Kidney (tissue), 14 donors: ENCODE data around the gene SNX13. TPM values are rescaled to one million over a fixed set of nuclear protein-coding genes. Genes with fewer than 3 reads are reported as not detected.

Experiments
- DNase-seq, 5 donors: peaks; one replicate each; pipeline ENCODE4 v3.0.0-alpha.2; 2013 to 2020
- FAIRE-seq: peaks from 2 replicates; lab custom pipeline; 2012; peaks lifted over from hg19 to GRCh38; lab: Jason Lieb, UNC
- H3K27ac ChIP-seq, 2 donors: one replicate each; pipeline ENCODE4 v1.7.0; 2013; ENCODE audit warnings: low read depth in 2 of 2, low read length in 2 of 2, inconsistent platforms in 1 of 2
- H3K27me3 ChIP-seq: one replicate; pipeline ENCODE4 v1.7.1; 2013; ENCODE audit warnings: low read length, inconsistent platforms; ENCODE audit not compliant: control insufficient read depth, insufficient read depth
- H3K36me3 ChIP-seq, 3 donors: one replicate each; pipeline versions ENCODE4 v1.7.0 to v1.7.1; 2013; ENCODE audit warnings: low read length in 3 of 3, control low read depth in 1 of 3, inconsistent platforms in 1 of 3; ENCODE audit not compliant: insufficient read depth in 3 of 3, control insufficient read depth in 2 of 3
- H3K4me1 ChIP-seq, 3 donors: one replicate each; pipeline versions ENCODE4 v1.7.0 to v1.7.1; 2013; ENCODE audit warnings: low read length in 3 of 3, inconsistent platforms in 1 of 3, low read depth in 1 of 3; ENCODE audit not compliant: control insufficient read depth in 2 of 3, insufficient read depth in 2 of 3
- H3K4me3 ChIP-seq, 3 donors: one replicate each; pipeline versions ENCODE4 v1.7.0 to v1.8.1; 2013; ENCODE audit warnings: low read length in 3 of 3, control low read depth in 1 of 3, inconsistent platforms in 1 of 3
- H3K9ac ChIP-seq, 3 donors: one replicate each; pipeline versions ENCODE4 v1.7.0 to v1.7.1; 2013; ENCODE audit warnings: low read length in 3 of 3, control low read depth in 1 of 3, inconsistent platforms in 1 of 3
- H3K9me3 ChIP-seq, 3 donors: one replicate each; pipeline versions ENCODE4 v1.7.0 to v1.7.1; 2013; ENCODE audit warnings: low read length in 3 of 3, control low read depth in 1 of 3, inconsistent platforms in 1 of 3; ENCODE audit not compliant: control insufficient read depth in 2 of 3, insufficient read depth in 1 of 3
- intact Hi-C: fragments of 100-400 bp; cut with DNase I; formaldehyde crosslinking; loops from one replicate; pipeline ENCODE4 v1.11.1; 2022
- polyA plus RNA-seq: library from polyadenylated mRNA; stranded (reverse); fragments of 350-450 nt; fragmentation: Illumina TruSeq; extraction: RNeasy Lipid Tissue Mini Kit (QIAGEN cat#74804); gene quantifications from one replicate; pipeline ENCODE4 v1.2.3, GENCODE V29; 2014; ENCODE audit warnings: low read depth, low replicate concordance; ENCODE audit not compliant: insufficient read depth
- total RNA-seq: library from RNA; stranded (reverse); fragmentation: NEBNext Ultra II Directional; extraction: Animal tissue kit (Norgen Biotek cat#: 25700); gene quantifications from one replicate; pipeline ENCODE4 v1.2.1, GENCODE V29; 2021
- TF ChIP-seq, protein P1 (sequence below): IDR thresholded peaks from 3 replicates; pipeline ENCODE4 v1.5.1; 2012; ENCODE audit warnings: mild to moderate bottlenecking, moderate library complexity, borderline replicate concordance; ENCODE audit not compliant: insufficient read depth; ENCODE audit errors: extremely low read depth
- donor health status: control.
- donor health status: control.
- donor health status: control.
- donor health status: control.
- donor health status: control.
- donor health status: DM: yes; HTN: yes; CAD: no.
- donor health status: Normal renal cell carcinoma (clear cell type).

SNX13 gene
- total and polyA plus RNA-seq, 2 donors from 2014 or later, result 9.9 to 57.0 TPM

DNA sequence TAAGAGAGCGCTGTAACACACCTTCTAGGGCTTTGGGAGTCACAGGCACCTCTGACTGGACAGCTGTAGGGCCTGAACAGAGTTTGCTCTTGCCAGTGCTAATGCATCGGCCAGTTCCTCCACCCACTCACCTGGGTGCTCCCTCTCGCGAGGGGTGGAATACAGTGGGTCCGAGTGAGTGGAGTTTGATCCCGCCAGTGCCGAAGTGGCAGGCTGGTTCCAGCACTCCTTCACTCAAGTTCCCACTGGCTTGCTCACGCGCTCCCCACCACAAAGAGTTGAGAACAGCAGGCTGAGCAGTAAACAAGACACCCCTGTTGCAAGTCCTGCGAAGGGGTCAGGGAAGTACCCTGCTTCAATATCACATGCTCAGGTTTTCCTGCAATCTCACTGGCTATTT is 91.8 kb downstream of the SNX13 start:
- Histone ChIP-seq H3K36me3 (no peaks in the 10 kb centered on the region), H3K4me1 (no peaks in the 10 kb centered on the region), H3K4me3 (no peak overlapping the region), H3K9me3 (no peaks in the 10 kb centered on the region), H3K27me3 (no peaks in the 10 kb centered on the region), H3K9ac (no peak overlapping the region), H3K27ac (no peak overlapping the region)
- DNase-seq, result no peak
- intact Hi-C loops, result no loop called here
- no peak for FAIRE-seq
- TF ChIP-seq, protein P1, sequence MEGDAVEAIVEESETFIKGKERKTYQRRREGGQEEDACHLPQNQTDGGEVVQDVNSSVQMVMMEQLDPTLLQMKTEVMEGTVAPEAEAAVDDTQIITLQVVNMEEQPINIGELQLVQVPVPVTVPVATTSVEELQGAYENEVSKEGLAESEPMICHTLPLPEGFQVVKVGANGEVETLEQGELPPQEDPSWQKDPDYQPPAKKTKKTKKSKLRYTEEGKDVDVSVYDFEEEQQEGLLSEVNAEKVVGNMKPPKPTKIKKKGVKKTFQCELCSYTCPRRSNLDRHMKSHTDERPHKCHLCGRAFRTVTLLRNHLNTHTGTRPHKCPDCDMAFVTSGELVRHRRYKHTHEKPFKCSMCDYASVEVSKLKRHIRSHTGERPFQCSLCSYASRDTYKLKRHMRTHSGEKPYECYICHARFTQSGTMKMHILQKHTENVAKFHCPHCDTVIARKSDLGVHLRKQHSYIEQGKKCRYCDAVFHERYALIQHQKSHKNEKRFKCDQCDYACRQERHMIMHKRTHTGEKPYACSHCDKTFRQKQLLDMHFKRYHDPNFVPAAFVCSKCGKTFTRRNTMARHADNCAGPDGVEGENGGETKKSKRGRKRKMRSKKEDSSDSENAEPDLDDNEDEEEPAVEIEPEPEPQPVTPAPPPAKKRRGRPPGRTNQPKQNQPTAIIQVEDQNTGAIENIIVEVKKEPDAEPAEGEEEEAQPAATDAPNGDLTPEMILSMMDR, result no peak

DNA sequence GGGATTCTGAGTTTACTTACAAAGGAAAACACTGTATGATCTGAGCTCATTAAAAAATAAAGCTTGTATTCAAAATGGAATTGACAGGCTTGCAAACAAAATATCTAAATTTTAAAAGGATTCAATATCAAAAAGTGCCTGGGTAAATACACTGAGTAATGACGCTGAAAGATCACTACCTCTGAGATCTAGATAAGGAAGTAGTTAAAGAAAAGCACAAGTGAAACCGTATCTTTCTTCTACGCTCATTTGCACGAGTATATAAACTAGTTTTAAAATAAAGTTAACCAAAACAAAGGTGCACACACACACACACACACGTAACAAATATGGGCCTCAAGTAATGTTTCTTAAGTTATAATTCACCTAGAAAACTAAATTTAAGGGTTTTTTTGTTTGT is 93.4 kb downstream of the SNX13 start:
- no peak overlapping the region for H3K4me3 ChIP-seq
- no peak for DNase-seq
- H3K9ac ChIP-seq, result no peak overlapping the region
- intact Hi-C loops, result no loop called here
- H3K9me3 ChIP-seq, result peaks cover 0 to 1% (median 0%) of the 10 kb centered on the region in 3 donors
- no peaks in the 10 kb centered on the region for H3K27me3 ChIP-seq
- TF ChIP-seq, protein P1, result no peak
- no peak for FAIRE-seq
- peaks cover 0 to 2% (median 0%) of the 10 kb centered on the region in 3 donors for H3K36me3 ChIP-seq
- H3K4me1 ChIP-seq, result no peaks in the 10 kb centered on the region
- no peak overlapping the region for H3K27ac ChIP-seq

DNA sequence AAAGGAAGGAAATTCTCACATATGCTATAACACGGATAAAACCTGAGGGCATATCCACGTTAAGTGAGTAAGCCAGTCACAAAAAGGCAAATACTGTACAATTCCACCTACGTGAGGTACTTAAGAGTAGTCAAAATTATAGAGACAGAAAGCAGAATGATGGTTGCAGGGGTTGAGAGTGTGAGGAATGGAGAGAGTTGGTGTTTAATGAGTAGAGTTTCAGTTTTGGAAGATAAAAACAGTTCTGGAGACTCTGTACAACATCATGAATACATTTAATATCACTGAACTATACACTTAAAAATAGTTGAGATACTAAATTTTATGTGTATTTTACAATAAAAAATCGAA is 95.1 kb downstream of the SNX13 start:
- no peak overlapping the region for H3K27ac ChIP-seq
- no peaks in the 10 kb centered on the region for H3K27me3 ChIP-seq
- peaks cover 0 to 1% (median 0%) of the 10 kb centered on the region in 3 donors for H3K9me3 ChIP-seq
- TF ChIP-seq, protein P1, result no peak
- intact Hi-C loops, result no loop called here
- no peak overlapping the region for H3K9ac ChIP-seq
- no peak for FAIRE-seq
- H3K36me3 ChIP-seq, result peaks cover 0 to 2% (median 2%) of the 10 kb centered on the region in 3 donors
- no peak overlapping the region for H3K4me3 ChIP-seq
- DNase-seq, result no peak
- no peaks in the 10 kb centered on the region for H3K4me1 ChIP-seq
